Psoas muscle (tissue), 8 donors: ENCODE measurements around the gene AANAT. TPM values are rescaled to one million over a fixed set of nuclear protein-coding genes. Genes with fewer than 3 reads are reported as not detected.

Source experiments
- ATAC-seq, 4 donors: fragments of 200-7000 bp; cut with Tn5 transposase; one replicate each; pipeline ENCODE4 v1.9.1; 2020; ENCODE audit warnings: moderate library complexity in 3 of 4, mild to moderate bottlenecking in 2 of 4
- DNase-seq, 2 donors: peaks; one replicate each; pipeline ENCODE4 v3.0.0-alpha.2; 2020
- H3K27ac ChIP-seq: fragments of 200-600 bp; one replicate; pipeline ENCODE4 v1.8.0; 2022
- H3K27me3 ChIP-seq, 3 donors: fragments of 200-600 bp in 1 of 3; one replicate each; pipeline versions ENCODE4 v1.6.1 to v1.8.0; 2013 to 2022; ENCODE audit warnings: low read length in 2 of 3, mild to moderate bottlenecking in 2 of 3, moderate library complexity in 1 of 3; ENCODE audit not compliant: insufficient read depth in 3 of 3
- H3K36me3 ChIP-seq, 2 donors: fragments of 200-600 bp in 1 of 2; one replicate each; pipeline versions ENCODE4 v1.6.1 to v1.8.0; 2013 to 2022; ENCODE audit warnings: low read depth in 1 of 2, mild to moderate bottlenecking in 1 of 2, moderate library complexity in 1 of 2; ENCODE audit not compliant: insufficient read depth in 1 of 2
- H3K4me1 ChIP-seq: fragments of 200-600 bp; one replicate; pipeline ENCODE4 v1.8.0; 2022
- H3K4me3 ChIP-seq: fragments of 200-600 bp; one replicate; pipeline ENCODE4 v1.8.0; 2022; ENCODE audit warnings: mild to moderate bottlenecking
- H3K9me3 ChIP-seq: fragments of 200-600 bp; one replicate; pipeline ENCODE4 v1.8.0; 2022
- WGBS, 3 donors: extraction: QIAGEN DNeasy Blood & Tissue Kit; methylation state at CpG; one replicate each; pipeline versions ENCODE4 v1.1.6 to v1.1.7; 2013; 5-methylcytosine and 5-hydroxymethylcytosine counted together
- intact Hi-C, 2 donors: fragments of 100-400 bp; cut with DNase I; formaldehyde crosslinking; loops; one replicate each; pipeline versions ENCODE4 v1.11.0 to v1.14.2; 2022
- polyA plus RNA-seq, 3 donors: library from polyadenylated mRNA; stranded (reverse); fragments of 200-250 nt; gene quantifications; one replicate each; pipeline ENCODE4 v1.2.3, GENCODE V29; 2013
- total RNA-seq, 4 donors: library from RNA; stranded (reverse); fragmentation: NEBNext Ultra II Directional in 2 of 4; extraction: Animal tissue kit (Norgen Biotek cat#: 25700) in 2 of 4; gene quantifications; one replicate each; pipeline versions ENCODE4 v1.2.1 to v1.2.4, GENCODE V29; 2021 to 2023
- TF ChIP-seq, protein P1 (sequence below): fragments of 200-600 bp; IDR thresholded peaks from one replicate; pipeline ENCODE4 v1.8.0; 2022; ENCODE audit warnings: antibody characterized with exemption
- donor health status: healthy with polysubstance abuse.
- donor health status: DM: no; HTN: no; CAD: no; lungs with moderate emphysema.
- donor health status: Bipolar disorder and iron deficiency.
- donor health status: healthy.
- donor health status: DM: yes; HTN: yes; CAD: no.
- donor health status: DM: no; HTN: no; CAD: no.
- donor health status: DM: no; HTN: no; CAD: no.
- donor health status: DM: yes; HTN: yes; CAD: no.

Gene AANAT
- total and polyA plus RNA-seq, 7 donors = 0.09 to 0.13 TPM; not detected in 5

DNA sequence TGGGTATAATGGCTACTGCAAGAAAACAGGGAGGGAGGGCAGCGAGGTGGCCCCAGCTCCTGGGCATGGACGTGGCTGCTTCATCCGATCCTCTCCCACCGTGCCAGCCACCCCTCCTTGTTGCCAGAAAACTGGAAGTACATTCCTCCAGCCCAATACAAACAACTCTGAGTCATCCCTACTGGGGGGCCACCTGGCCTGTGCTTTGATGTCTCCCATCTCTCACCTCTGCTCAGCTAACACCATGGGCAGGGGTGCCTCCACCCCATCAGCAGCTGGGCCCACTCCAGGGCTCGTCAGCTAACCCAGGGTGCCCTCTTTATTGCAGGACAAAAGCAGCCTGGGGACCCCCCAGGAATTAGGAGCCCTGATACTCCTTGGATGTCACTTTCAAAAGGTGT, 31.9 kb downstream of the AANAT start:
- intact Hi-C loops = no loop called here
- H3K4me1 ChIP-seq = peaks cover 41% of the 10 kb centered on the region
- DNase-seq = no peak
- no peaks in the 10 kb centered on the region for H3K9me3 ChIP-seq
- peak in 1 of 4 donors; percentile 33 for ATAC-seq
- H3K27me3 ChIP-seq = no peaks in the 10 kb centered on the region
- H3K4me3 ChIP-seq = peak overlapping the region; percentile 85
- 28 to 45% (median 31%) methylated on average over 5 of the region's 5 CpGs for WGBS, 3 donors
- peak overlapping the region; percentile 94 for H3K27ac ChIP-seq
- TF ChIP-seq, protein P1, sequence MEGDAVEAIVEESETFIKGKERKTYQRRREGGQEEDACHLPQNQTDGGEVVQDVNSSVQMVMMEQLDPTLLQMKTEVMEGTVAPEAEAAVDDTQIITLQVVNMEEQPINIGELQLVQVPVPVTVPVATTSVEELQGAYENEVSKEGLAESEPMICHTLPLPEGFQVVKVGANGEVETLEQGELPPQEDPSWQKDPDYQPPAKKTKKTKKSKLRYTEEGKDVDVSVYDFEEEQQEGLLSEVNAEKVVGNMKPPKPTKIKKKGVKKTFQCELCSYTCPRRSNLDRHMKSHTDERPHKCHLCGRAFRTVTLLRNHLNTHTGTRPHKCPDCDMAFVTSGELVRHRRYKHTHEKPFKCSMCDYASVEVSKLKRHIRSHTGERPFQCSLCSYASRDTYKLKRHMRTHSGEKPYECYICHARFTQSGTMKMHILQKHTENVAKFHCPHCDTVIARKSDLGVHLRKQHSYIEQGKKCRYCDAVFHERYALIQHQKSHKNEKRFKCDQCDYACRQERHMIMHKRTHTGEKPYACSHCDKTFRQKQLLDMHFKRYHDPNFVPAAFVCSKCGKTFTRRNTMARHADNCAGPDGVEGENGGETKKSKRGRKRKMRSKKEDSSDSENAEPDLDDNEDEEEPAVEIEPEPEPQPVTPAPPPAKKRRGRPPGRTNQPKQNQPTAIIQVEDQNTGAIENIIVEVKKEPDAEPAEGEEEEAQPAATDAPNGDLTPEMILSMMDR = no peak
- H3K36me3 ChIP-seq = no peaks in the 10 kb centered on the region

DNA sequence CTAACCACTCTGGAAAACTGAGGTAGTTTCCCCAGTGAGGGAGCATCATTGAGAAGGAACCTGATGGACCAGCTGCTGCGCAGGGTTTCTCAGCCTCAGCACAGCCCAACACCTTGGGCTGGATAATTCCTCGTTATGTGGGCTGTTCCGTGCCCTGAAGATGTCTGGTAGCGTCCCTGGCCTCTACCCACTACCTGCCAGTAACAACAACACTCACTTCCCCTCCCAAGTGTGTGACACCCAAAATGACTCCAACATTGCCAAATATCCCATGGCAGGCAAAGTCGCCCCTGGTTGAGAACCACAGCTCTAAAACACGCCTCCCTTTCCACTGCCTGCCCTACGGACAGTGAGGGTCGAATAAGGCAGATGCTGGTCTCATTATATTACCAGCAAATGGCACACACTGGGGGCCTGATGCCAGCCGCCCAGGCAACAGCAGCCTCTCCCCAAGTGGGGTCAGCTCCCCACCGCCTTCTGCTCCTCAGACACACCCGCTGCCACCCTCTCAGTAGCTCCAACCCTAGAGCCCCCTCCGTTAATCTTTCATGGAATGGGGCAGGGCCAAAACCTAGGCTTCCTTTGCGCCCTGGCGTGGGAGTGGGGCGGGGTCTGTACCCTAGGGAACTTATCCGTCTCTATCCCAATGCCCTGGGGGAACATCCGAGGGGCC, 32.8 kb downstream of the AANAT start:
- intact Hi-C loops = loop anchor here in 1 of 2 donors (10.0 kb wide), 1 partner anchor 195 kb away; the partner anchor contains the start of gene QRICH2
- Histone ChIP-seq H3K27me3 (no peaks in the 10 kb centered on the region), H3K9me3 (no peaks in the 10 kb centered on the region), H3K27ac (peak overlapping the region; percentile 94), H3K4me1 (peaks cover 41% of the 10 kb centered on the region), H3K4me3 (peak overlapping the region; percentile 85), H3K36me3 (no peaks in the 10 kb centered on the region)
- TF ChIP-seq, protein P1 = no peak
- ATAC-seq = no peak
- 61 to 71% (median 64%) methylated on average over 17 of the region's 17 CpGs for WGBS, 3 donors
- no peak for DNase-seq

DNA sequence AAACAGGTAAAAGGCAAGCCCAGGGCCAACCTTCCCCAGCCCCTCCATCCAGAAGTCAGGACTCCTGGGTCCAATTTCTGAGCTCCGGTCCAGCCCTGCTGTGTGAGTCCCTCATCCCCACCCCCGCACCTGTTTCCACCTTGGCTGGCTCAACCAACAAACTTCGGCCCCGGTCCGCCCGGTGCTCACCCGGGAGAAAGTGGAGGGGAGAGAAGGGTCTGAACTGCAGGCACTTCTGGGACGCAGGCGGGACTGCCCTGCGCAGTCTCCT, 33.3 kb downstream of the AANAT start:
- Histone ChIP-seq H3K9me3 (no peaks in the 10 kb centered on the region), H3K4me3 (peak overlapping the region; percentile 85), H3K4me1 (peaks cover 41% of the 10 kb centered on the region), H3K27ac (peak overlapping the region; percentile 94), H3K27me3 (no peaks in the 10 kb centered on the region), H3K36me3 (no peaks in the 10 kb centered on the region)
- intact Hi-C loops = loop anchor here in 1 of 2 donors (10.0 kb wide), 1 partner anchor 196 kb away; the partner anchor contains the start of gene QRICH2
- DNase-seq = no peak
- 13 to 32% (median 22%) methylated on average over 10 of the region's 10 CpGs for WGBS, 3 donors
- peak in 3 of 4 donors; percentile 2 to 6 (median 3) for ATAC-seq
- TF ChIP-seq, protein P1 = no peak

DNA sequence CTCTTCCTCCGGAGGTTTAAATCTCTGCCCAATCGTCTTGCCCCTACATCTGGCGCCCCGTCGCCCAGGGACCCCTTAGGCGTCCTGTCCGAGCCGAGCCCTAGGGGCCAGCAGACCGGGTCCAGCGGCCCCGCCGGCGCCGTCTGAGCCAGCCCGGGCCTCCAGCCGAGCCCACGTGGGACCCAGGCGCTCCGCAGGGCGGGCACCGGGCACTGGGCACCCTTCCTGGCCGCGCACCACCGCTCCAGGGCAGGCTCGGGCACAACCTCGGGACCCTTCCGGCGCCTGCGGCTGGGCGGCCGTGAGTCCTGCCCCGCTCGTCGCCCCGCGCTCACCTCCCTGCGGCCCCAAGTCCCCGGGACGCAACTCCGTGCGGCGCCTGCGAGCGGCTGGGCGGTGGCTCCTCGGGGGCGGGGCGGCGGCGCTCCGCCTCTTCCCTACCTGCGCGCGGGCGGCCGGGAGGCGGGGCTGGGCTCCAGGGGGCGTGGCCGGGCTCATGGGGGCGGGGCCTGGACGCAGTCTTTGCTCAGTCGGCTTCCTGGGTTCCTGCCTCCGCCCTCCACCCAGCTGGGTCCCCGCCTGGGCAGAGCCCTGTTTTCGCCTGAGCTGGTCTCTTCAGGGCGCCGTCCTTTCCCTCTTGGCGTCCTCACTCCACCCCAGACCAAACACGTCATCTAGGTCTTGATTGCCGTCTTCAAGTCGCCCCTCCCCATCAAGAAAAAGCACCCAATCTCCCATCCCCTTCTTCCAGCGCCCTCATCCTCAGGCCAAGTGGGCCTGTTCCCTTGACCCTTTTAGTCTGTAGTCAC, 33.8 kb downstream of the AANAT start, which contains the start of gene RHBDF2:
RHBDF2 (minus strand) TSS at position 406 of the 809 bp plus-strand sequence. CDS start 19,899 bp downstream, outside the sequence.
- Histone ChIP-seq H3K4me3 (peak within 1 kb of the TSS; percentile 85), H3K27ac (peak within 1 kb of the TSS; percentile 94), H3K4me1 (peaks cover 39% of the 10 kb centered on the region), H3K36me3 (no peaks in the 10 kb centered on the region), H3K9me3 (no peaks in the 10 kb centered on the region), H3K27me3 (no peaks in the 10 kb centered on the region)
- intact Hi-C loops = loop anchor here in 1 of 2 donors (10.0 kb wide), 1 partner anchor 196 kb away; the partner anchor contains the start of gene QRICH2
- 1 to 2% (median 2%) methylated on average over 45 to 72 of the region's 72 CpGs for WGBS, 3 donors
- DNase-seq = peak; percentile 86 to 93
- peak; percentile 84 to 88 (median 85) for ATAC-seq
- TF ChIP-seq, protein P1 = no peak
